ENCODE results near the gene RAD51B. TPM values are rescaled to one million over a fixed set of nuclear protein-coding genes. Genes with fewer than 3 reads are reported as not detected.
"Not testable (repeated sequence)": the region's sequence is repeated elsewhere in the genome, so short reads cannot be mapped to it uniquely, and the experiment has no call there.

The RAD51B gene
- total and polyA plus RNA-seq, 4 donors = 2.8 to 39.6 (median 13.3) TPM; not detected in 1

DNA sequence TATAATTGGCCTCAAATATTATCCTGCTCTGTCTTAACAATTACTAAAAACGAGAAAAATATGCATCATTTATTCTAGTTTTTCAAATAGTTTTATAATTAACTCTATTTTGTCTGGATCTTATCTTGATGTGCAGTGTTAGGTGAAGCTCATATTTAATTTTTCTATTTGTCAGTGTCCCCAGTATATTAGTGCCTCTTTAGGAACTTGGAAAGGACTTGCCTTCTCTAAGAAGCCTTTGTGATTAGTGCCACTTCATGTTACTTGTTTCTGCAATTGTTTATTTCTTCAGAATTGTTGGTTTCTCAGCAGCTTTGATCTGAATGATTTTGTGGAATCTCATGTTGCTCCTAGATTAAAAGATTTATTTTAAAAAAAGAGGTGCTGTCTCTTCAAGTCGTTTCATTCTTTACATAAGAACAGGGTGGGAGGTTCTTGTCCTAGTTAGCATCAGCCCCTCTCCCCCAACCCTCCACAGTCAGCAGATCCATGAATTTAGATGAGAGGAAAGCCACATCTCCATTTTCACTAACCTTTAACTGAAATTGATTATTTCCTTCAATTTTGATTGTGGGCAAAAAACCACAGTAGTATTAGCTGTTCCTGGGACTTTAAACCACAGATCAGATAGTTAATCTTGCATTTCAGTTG, 434.4 kb downstream of the RAD51B start:
- Histone ChIP-seq H3K27me3 (ENCODE audit: control insufficient read depth in 1 of 2, insufficient read depth in 2 of 2, low read length in 1 of 2) (no peaks in the 10 kb centered on the region), H3K27ac (ENCODE audit: low read depth in 1 of 2, low read length in 2 of 2) (no peak overlapping the region), H3K4me3 (ENCODE audit: low read length in 2 of 2) (no peak overlapping the region), H3K4me1 (ENCODE audit: control insufficient read depth in 1 of 2, insufficient read depth in 2 of 2, low read length in 2 of 2) (peaks cover 11 to 14% of the 10 kb centered on the region in 2 donors), H3K36me3 (ENCODE audit: control insufficient read depth in 1 of 2, insufficient read depth in 2 of 2, low read length in 1 of 2) (no peaks in the 10 kb centered on the region), H3K9me3 (ENCODE audit: control insufficient read depth, low read length) (no peaks in the 10 kb centered on the region)
- DNase-seq (no peak), ATAC-seq (ENCODE audit: low FRiP score) (no peak)
- intact Hi-C loops (cut with DNase I) = loop anchor here in 1 of 2 donors (5.0 kb wide), 1 partner anchor 113 kb away; no protein-coding TSS in a partner anchor
- 51 to 65% methylated on average over 2 of the region's 2 CpGs for WGBS, 2 donors

DNA sequence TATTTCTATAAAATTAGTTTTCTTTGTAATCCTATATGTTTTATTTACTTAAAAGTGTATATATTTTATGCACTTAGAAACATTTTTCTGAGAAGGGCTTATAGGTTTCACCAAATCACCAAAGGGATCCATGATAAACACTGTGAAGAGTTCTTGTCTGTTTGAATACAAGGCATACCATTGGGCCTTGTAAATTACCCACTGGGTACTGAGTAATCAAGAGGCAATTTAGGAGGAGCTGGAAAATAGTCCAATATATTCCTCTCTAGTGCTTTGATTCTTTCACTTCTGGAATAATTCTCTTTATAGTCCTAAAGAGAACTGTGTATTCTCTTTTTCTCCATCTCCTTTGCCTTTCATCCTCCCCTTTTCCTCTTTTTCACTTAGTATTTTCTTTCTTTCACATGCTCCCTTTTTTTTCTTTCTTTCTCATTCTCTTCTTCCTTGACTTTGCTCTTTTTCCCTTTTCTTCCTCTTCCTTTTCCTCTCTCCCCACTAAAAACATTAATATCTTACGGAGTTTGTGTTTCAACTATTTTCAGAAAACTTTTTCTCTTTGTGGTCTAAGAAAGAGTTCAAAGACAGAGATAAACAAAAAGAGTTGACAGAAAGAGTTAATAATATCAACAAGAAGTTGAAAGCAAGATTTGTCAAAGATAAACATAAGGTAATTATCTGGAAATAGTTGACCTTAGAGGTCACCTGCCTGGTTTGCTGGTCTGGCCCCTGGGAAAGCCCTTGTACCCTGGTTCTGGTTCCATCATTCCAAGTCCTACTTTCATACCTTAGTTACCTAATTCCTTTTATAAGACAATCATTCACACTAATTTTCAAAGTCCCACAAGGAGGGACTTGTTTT, 435.3 kb downstream of the RAD51B start:
- intact Hi-C loops (cut with DNase I) = loop anchor here in 1 of 2 donors (5.0 kb wide), 1 partner anchor 112 kb away; no protein-coding TSS in a partner anchor
- H3K9me3 ChIP-seq (ENCODE audit: control insufficient read depth, low read length) = no peaks in the 10 kb centered on the region
- H3K4me3 ChIP-seq (ENCODE audit: low read length in 2 of 2) = no peak overlapping the region
- no peak overlapping the region for H3K27ac ChIP-seq (ENCODE audit: low read depth in 1 of 2, low read length in 2 of 2)
- ATAC-seq (ENCODE audit: low FRiP score) = no peak
- no peaks in the 10 kb centered on the region for H3K36me3 ChIP-seq (ENCODE audit: control insufficient read depth in 1 of 2, insufficient read depth in 2 of 2, low read length in 1 of 2)
- no peak for DNase-seq
- H3K27me3 ChIP-seq (ENCODE audit: control insufficient read depth in 1 of 2, insufficient read depth in 2 of 2, low read length in 1 of 2) = no peaks in the 10 kb centered on the region
- 97 to 100% methylated on average over 1 of the region's 1 CpG for WGBS, 2 donors
- H3K4me1 ChIP-seq (ENCODE audit: control insufficient read depth in 1 of 2, insufficient read depth in 2 of 2, low read length in 2 of 2) = peaks cover 8 to 14% of the 10 kb centered on the region in 2 donors

DNA sequence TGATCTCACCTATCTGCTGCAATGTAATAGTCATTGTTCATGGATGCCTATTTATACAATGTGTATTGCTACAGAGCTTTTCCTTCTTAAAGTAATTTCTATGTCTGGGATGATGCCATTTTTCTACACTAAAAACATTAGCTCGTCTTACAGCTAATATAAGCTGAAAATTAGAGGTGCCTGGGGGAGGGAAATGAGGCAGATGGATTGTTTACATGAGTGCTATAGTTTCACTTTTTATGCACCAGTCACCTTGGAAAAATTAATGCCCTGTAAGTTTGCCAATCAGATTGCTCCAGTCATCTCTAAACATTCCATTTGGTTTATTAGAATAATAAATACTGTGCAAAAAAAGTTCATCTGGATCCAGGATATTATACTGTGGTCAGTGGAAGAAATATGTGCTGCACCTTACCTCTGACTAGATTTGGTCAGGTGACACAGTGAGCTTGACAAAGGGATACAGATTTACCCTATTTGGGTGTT, 436.2 kb downstream of the RAD51B start:
- no peaks in the 10 kb centered on the region for H3K27me3 ChIP-seq (ENCODE audit: control insufficient read depth in 1 of 2, insufficient read depth in 2 of 2, low read length in 1 of 2)
- H3K4me3 ChIP-seq (ENCODE audit: low read length in 2 of 2) = no peak overlapping the region
- no peaks in the 10 kb centered on the region for H3K36me3 ChIP-seq (ENCODE audit: control insufficient read depth in 1 of 2, insufficient read depth in 2 of 2, low read length in 1 of 2)
- no peak overlapping the region for H3K27ac ChIP-seq (ENCODE audit: low read depth in 1 of 2, low read length in 2 of 2)
- no peaks in the 10 kb centered on the region for H3K9me3 ChIP-seq (ENCODE audit: control insufficient read depth, low read length)
- ATAC-seq (ENCODE audit: low FRiP score) = no peak
- no peak for DNase-seq
- H3K4me1 ChIP-seq (ENCODE audit: control insufficient read depth in 1 of 2, insufficient read depth in 2 of 2, low read length in 2 of 2) = peaks cover 4 to 11% of the 10 kb centered on the region in 2 donors
- WGBS, 2 donors = 8 to 16% methylated on average over 1 of the region's 1 CpG
- intact Hi-C loops (cut with DNase I) = loop anchor here in 1 of 2 donors (2.0 kb wide), 1 partner anchor 417 kb away; no protein-coding TSS in a partner anchor

- no peak for ATAC-seq (ENCODE audit: low FRiP score)
Measured at GRCh38 chr14:68257969-68258368, 438.4 kb downstream of the RAD51B start.

GRCh38 chr14:68258995-68259394, 439.4 kb downstream of the RAD51B start:
- H3K4me3 ChIP-seq (ENCODE audit: low read length in 2 of 2) = not testable (repeated sequence)

More at GRCh38 chr14:68257969-68258368, 438.4 kb downstream of the RAD51B start:
- Histone ChIP-seq H3K36me3 (ENCODE audit: control insufficient read depth in 1 of 2, insufficient read depth in 2 of 2, low read length in 1 of 2) (no peaks in the 10 kb centered on the region), H3K9me3 (ENCODE audit: control insufficient read depth, low read length) (no peaks in the 10 kb centered on the region), H3K27ac (ENCODE audit: low read depth in 1 of 2, low read length in 2 of 2) (no peak overlapping the region), H3K4me3 (ENCODE audit: low read length in 2 of 2) (no peak overlapping the region), H3K4me1 (ENCODE audit: control insufficient read depth in 1 of 2, insufficient read depth in 2 of 2, low read length in 2 of 2) (no peaks in the 10 kb centered on the region), H3K27me3 (ENCODE audit: control insufficient read depth in 1 of 2, insufficient read depth in 2 of 2, low read length in 1 of 2) (no peaks in the 10 kb centered on the region)
- intact Hi-C loops (cut with DNase I) = loop anchor here in 1 of 2 donors (2.0 kb wide), 1 partner anchor 415 kb away; no protein-coding TSS in a partner anchor
- WGBS, 2 donors = 97 to 98% methylated on average over 4 of the region's 4 CpGs
- no peak for DNase-seq

GRCh38 chr14:68260121-68260520, 440.5 kb downstream of the RAD51B start:
- intact Hi-C loops (cut with DNase I) = no loop called here
- H3K27ac ChIP-seq (ENCODE audit: low read depth in 1 of 2, low read length in 2 of 2) = no peak overlapping the region
- ATAC-seq (ENCODE audit: low FRiP score) (no peak), DNase-seq (no peak)
- no peaks in the 10 kb centered on the region for H3K27me3 ChIP-seq (ENCODE audit: control insufficient read depth in 1 of 2, insufficient read depth in 2 of 2, low read length in 1 of 2)
- H3K9me3 ChIP-seq (ENCODE audit: control insufficient read depth, low read length) = no peaks in the 10 kb centered on the region
- no peaks in the 10 kb centered on the region for H3K36me3 ChIP-seq (ENCODE audit: control insufficient read depth in 1 of 2, insufficient read depth in 2 of 2, low read length in 1 of 2)
- 98 to 100% methylated on average over 2 of the region's 2 CpGs for WGBS, 2 donors
- H3K4me1 ChIP-seq (ENCODE audit: control insufficient read depth in 1 of 2, insufficient read depth in 2 of 2, low read length in 2 of 2) = no peaks in the 10 kb centered on the region
- H3K4me3 ChIP-seq (ENCODE audit: low read length in 2 of 2) = no peak overlapping the region

More at GRCh38 chr14:68258995-68259394, 439.4 kb downstream of the RAD51B start:
- 83 to 93% methylated on average over 2 of the region's 2 CpGs for WGBS, 2 donors
- H3K27ac ChIP-seq (ENCODE audit: low read depth in 1 of 2, low read length in 2 of 2); H3K27me3 ChIP-seq (ENCODE audit: control insufficient read depth in 1 of 2, insufficient read depth in 2 of 2, low read length in 1 of 2); H3K9me3 ChIP-seq (ENCODE audit: control insufficient read depth, low read length); H3K36me3 ChIP-seq (ENCODE audit: control insufficient read depth in 1 of 2, insufficient read depth in 2 of 2, low read length in 1 of 2); DNase-seq; intact Hi-C loops (cut with DNase I); H3K4me1 ChIP-seq (ENCODE audit: control insufficient read depth in 1 of 2, insufficient read depth in 2 of 2, low read length in 2 of 2); ATAC-seq (ENCODE audit: low FRiP score): not testable (repeated sequence)

DNA sequence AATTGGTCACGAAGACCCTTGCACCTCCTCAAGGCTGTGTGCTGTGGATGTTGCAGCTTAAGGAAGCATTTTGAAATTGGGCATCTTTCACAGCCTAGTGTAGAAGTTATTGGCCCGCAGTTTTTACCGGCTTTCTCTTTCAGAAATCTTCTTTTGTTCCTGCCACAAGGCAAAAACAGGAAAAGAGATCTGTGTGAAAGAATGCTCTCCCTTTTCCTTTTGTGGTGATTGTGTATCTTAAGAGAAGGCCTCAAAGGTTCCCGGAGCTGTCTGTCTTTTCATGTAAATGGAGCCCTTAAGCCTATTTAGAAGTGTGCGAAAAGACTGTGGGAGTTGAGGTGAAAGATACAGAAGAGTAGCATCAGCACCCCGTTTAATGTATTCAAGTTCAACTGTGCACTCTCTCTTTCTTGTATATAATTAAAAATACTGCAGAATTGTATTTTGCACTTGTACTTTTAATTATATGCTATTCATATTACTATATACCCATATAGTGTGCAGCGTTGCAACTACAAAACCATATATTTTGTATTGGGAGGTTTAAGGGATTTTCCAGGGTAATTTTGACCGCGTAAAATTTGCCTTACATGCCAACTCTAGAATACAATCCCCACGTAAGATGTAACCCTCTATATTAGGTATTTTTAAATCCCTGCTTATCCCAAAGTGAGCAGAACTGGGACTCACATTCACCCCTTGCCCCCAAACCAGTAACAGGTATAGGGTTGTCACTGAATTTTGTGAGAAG, 441.7 kb downstream of the RAD51B start:
- Histone ChIP-seq H3K36me3 (ENCODE audit: control insufficient read depth in 1 of 2, insufficient read depth in 2 of 2, low read length in 1 of 2) (no peaks in the 10 kb centered on the region), H3K9me3 (ENCODE audit: control insufficient read depth, low read length) (no peaks in the 10 kb centered on the region), H3K4me3 (ENCODE audit: low read length in 2 of 2) (no peak overlapping the region), H3K4me1 (ENCODE audit: control insufficient read depth in 1 of 2, insufficient read depth in 2 of 2, low read length in 2 of 2) (no peaks in the 10 kb centered on the region), H3K27me3 (ENCODE audit: control insufficient read depth in 1 of 2, insufficient read depth in 2 of 2, low read length in 1 of 2) (no peaks in the 10 kb centered on the region), H3K27ac (ENCODE audit: low read depth in 1 of 2, low read length in 2 of 2) (no peak overlapping the region)
- WGBS, 2 donors = 74 to 76% methylated on average over 10 of the region's 10 CpGs
- ATAC-seq (ENCODE audit: low FRiP score) (no peak), DNase-seq (no peak)
- intact Hi-C loops (cut with DNase I) = no loop called here

DNA sequence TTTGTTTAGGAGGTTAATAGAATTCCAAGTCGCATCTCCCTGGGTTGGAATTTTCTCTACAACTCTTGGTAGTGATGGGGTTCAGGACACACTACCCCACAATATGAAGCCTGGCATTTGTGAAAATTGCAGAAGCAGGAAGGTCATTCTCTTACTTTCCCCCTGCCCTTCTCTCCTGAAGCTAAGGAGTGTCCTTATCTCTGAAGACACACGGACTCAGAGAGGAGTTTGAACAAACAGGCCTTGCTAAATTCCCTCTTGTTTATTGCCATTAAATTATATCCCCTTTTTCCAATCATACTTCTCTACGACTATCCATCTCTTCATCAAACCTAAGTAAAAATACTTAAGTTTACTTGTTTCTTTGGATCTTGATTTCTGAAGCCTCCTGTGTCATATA, 443.0 kb downstream of the RAD51B start:
- no peaks in the 10 kb centered on the region for H3K36me3 ChIP-seq (ENCODE audit: control insufficient read depth in 1 of 2, insufficient read depth in 2 of 2, low read length in 1 of 2)
- intact Hi-C loops (cut with DNase I) = no loop called here
- ATAC-seq (ENCODE audit: low FRiP score) = no peak
- WGBS, 2 donors = 96 to 97% methylated on average over 3 of the region's 3 CpGs
- no peaks in the 10 kb centered on the region for H3K4me1 ChIP-seq (ENCODE audit: control insufficient read depth in 1 of 2, insufficient read depth in 2 of 2, low read length in 2 of 2)
- H3K9me3 ChIP-seq (ENCODE audit: control insufficient read depth, low read length) = no peaks in the 10 kb centered on the region
- no peak overlapping the region for H3K4me3 ChIP-seq (ENCODE audit: low read length in 2 of 2)
- no peaks in the 10 kb centered on the region for H3K27me3 ChIP-seq (ENCODE audit: control insufficient read depth in 1 of 2, insufficient read depth in 2 of 2, low read length in 1 of 2)
- DNase-seq = no peak
- no peak overlapping the region for H3K27ac ChIP-seq (ENCODE audit: low read depth in 1 of 2, low read length in 2 of 2)

All from aorta (tissue), 5 donors.